K562 (cell line): ENCODE data around the gene PRSS23. TPM values are rescaled to one million over a fixed set of nuclear protein-coding genes. Genes with fewer than 3 reads are reported as not detected.

Source experiments
- ATAC-seq: fragments of 200-7000 bp; cut with Tn5 transposase; 3 replicates; pipeline ENCODE4 v1.9.1; 2020; ENCODE audit warnings: moderate library complexity
- BruUV-seq: library from RNA; stranded (reverse); fragments of 400-500 nt; replicated peaks from 2 replicates; lab custom pipeline; 2021; lab: Mats Ljungman, UMichigan
- CTCF ChIA-PET: fragments of 300-600 bp; formaldehyde crosslinking; extraction: SDS; loops from one replicate; lab custom pipeline; 2021; ENCODE audit warnings: low intra/inter-chr PET ratio; lab: Yijun Ruan, JAX
- POLR2A ChIA-PET: fragments of 300-600, 350-650 bp; sonication (Branson Sonifier 250); formaldehyde crosslinking; extraction: SDS; loops from one replicate; lab custom pipeline; 2021; ENCODE audit warnings: antibody characterized with exemption, inconsistent platforms; lab: Yijun Ruan, JAX
- DNase-seq, 4 experiments: peaks; one replicate each; pipeline versions ENCODE4 v3.0.0 to v3.0.0-alpha.2; 2011 to 2018; ENCODE audit warnings: low spot score in 3 of 4, mixed read lengths in 3 of 4; ENCODE audit errors: extremely low read depth in 1 of 4
- FAIRE-seq: peaks from 2 replicates; lab custom pipeline; 2011; peaks lifted over from hg19 to GRCh38; lab: Jason Lieb, UNC
- H2AFZ ChIP-seq: 2 replicates; pipeline ENCODE4 v1.6.0; 2011; ENCODE audit warnings: low read depth, low read length, control low read depth, inconsistent platforms
- H3K27ac ChIP-seq: fragments of 200-600 bp; 3 replicates; pipeline ENCODE4 v1.8.0; 2011; ENCODE audit warnings: low read depth, mild to moderate bottlenecking, control low read depth, inconsistent platforms, low read length, moderate library complexity, mixed read lengths; ENCODE audit errors: extremely low read depth
- H3K27me3 ChIP-seq, 2 experiments: fragments of 300-600 bp in 1 of 2; 2 replicates in 1 of 2; 3 replicates in 1 of 2; pipeline versions ENCODE4 v1.6.0 to v1.8.0; 2011; ENCODE audit warnings: inconsistent platforms in 2 of 2, low read length in 2 of 2, mild to moderate bottlenecking in 1 of 2, mixed read lengths in 1 of 2, moderate library complexity in 1 of 2; ENCODE audit not compliant: control insufficient read depth in 2 of 2, insufficient read depth in 2 of 2
- H3K36me3 ChIP-seq: fragments of 300-600 bp; 3 replicates; pipeline ENCODE4 v1.8.0; 2011; ENCODE audit warnings: mild to moderate bottlenecking, low read length, inconsistent platforms; ENCODE audit not compliant: control insufficient read depth, insufficient read depth
- H3K4me1 ChIP-seq, 2 experiments: fragments of 200-600 bp in 1 of 2; replicated peaks in 1 of 2; 2 replicates in 1 of 2; 3 replicates in 1 of 2; pipeline versions ENCODE4 v1.5.1 to v1.8.0; 2011; ENCODE audit warnings: inconsistent platforms in 2 of 2, low read length in 2 of 2, mild to moderate bottlenecking in 1 of 2, mixed read lengths in 1 of 2, moderate library complexity in 1 of 2; ENCODE audit not compliant: control insufficient read depth in 2 of 2, insufficient read depth in 2 of 2
- H3K4me2 ChIP-seq: 2 replicates; pipeline ENCODE4 v1.6.1; 2011; ENCODE audit warnings: low read length, control low read depth, inconsistent platforms, mixed read lengths; ENCODE audit not compliant: insufficient read depth
- H3K4me3 ChIP-seq: fragments of 200-600 bp; sonication (generic), shearing (Covaris generic); 2 replicates; pipeline ENCODE4 v1.5.1; 2016; ENCODE audit warnings: control low read depth, inconsistent platforms
- H3K79me2 ChIP-seq: fragments of 200-600 bp; 3 replicates; pipeline ENCODE4 v1.8.0; 2011; ENCODE audit warnings: low read length, inconsistent platforms; ENCODE audit not compliant: control insufficient read depth, insufficient read depth
- H3K9ac ChIP-seq, 2 experiments: 2 replicates each; pipeline versions ENCODE4 v1.6.0 to v1.6.1; 2011; ENCODE audit warnings: low read depth in 2 of 2, low read length in 2 of 2, control low read depth in 1 of 2, inconsistent platforms in 1 of 2, mild to moderate bottlenecking in 1 of 2, mixed read lengths in 1 of 2; ENCODE audit not compliant: insufficient read depth in 1 of 2
- H3K9me1 ChIP-seq: one replicate; pipeline ENCODE4 v1.6.0; 2011; ENCODE audit warnings: inconsistent platforms, mild to moderate bottlenecking, low read length, moderate library complexity; ENCODE audit not compliant: control insufficient read depth, insufficient read depth
- H3K9me3 ChIP-seq: replicated peaks from 2 replicates; pipeline ENCODE4 v1.5.1; 2011; ENCODE audit warnings: low read depth, low read length, inconsistent platforms; ENCODE audit not compliant: control insufficient read depth, insufficient read depth
- H4K20me1 ChIP-seq: replicated peaks from 2 replicates; pipeline ENCODE4 v1.6.1; 2011; ENCODE audit warnings: low read length, inconsistent platforms, mixed read lengths; ENCODE audit not compliant: control insufficient read depth, insufficient read depth
- BCOR ChIP-seq: fragments of 450-650 bp; IDR thresholded peaks from 2 replicates; pipeline ENCODE4 v1.6.1; 2016
- BMI1 ChIP-seq: fragments of 150-350 bp; IDR thresholded peaks from 2 replicates; pipeline ENCODE4 v1.6.1; 2014; ENCODE audit warnings: low read length
- CREBBP ChIP-seq: IDR thresholded peaks from one replicate; pipeline ENCODE4 v1.6.1; 2012; ENCODE audit warnings: low read depth, mild to moderate bottlenecking, control low read depth, inconsistent platforms, low read length
- CTCF ChIP-seq, 3 experiments: IDR thresholded peaks in 2 of 3; conservative IDR thresholded peaks in 1 of 3; 2 replicates each; pipeline ENCODE4 v1.5.1; 2011 to 2012; ENCODE audit warnings: low read length in 3 of 3, mild to moderate bottlenecking in 3 of 3, control low read depth in 2 of 3, improper control_type of control experiment in 1 of 3, inconsistent platforms in 1 of 3, low read depth in 1 of 3, mixed read lengths in 1 of 3, moderate library complexity in 1 of 3; ENCODE audit not compliant: insufficient read depth in 2 of 3
- ID3 ChIP-seq, 2 experiments: fragments of 250-450 bp in 1 of 2; fragments of 450-650 bp in 1 of 2; sonication (Bioruptor Pico) in 1 of 2; IDR thresholded peaks; 2 replicates each; pipeline versions ENCODE4 v1.6.1 to v1.8.0; 2016 to 2021; ENCODE audit warnings: mild to moderate bottlenecking in 2 of 2, moderate library complexity in 2 of 2, missing compliant biosample characterization in 1 of 2, missing genetic modification characterization in 1 of 2
- ILK ChIP-seq: fragments of 450-650 bp; IDR thresholded peaks from 2 replicates; pipeline ENCODE4 v1.6.1; 2016; ENCODE audit warnings: missing genetic modification characterization, low read depth, mild to moderate bottlenecking, missing compliant biosample characterization, moderate library complexity, borderline replicate concordance
- KDM5B ChIP-seq: fragments of 200-600 bp; sonication (generic); IDR thresholded peaks from 2 replicates; pipeline ENCODE4 v1.6.1; 2012; ENCODE audit warnings: low read depth, mild to moderate bottlenecking, moderate library complexity, low read length, control low read depth, inconsistent platforms; ENCODE audit not compliant: insufficient replicate concordance
- NEUROD1 ChIP-seq: fragments of 150-350 bp; IDR thresholded peaks from 2 replicates; pipeline ENCODE4 v1.6.1; 2014; ENCODE audit warnings: borderline replicate concordance, low read length, low read depth; ENCODE audit not compliant: partially characterized antibody
- NR4A1 ChIP-seq, 2 experiments: fragments of 250-450 bp in 1 of 2; fragments of 450-650 bp in 1 of 2; sonication (Bioruptor Pico) in 1 of 2; IDR thresholded peaks; 2 replicates each; pipeline versions ENCODE4 v1.4.0 to v1.6.1; 2016 to 2020; ENCODE audit warnings: mild to moderate bottlenecking in 2 of 2, missing compliant biosample characterization in 1 of 2, missing genetic modification characterization in 1 of 2, moderate library complexity in 1 of 2
- RAD21 ChIP-seq, 2 experiments: fragments of 250-450 bp in 1 of 2; fragments of 450-650 bp in 1 of 2; sonication (Bioruptor Pico) in 1 of 2; formaldehyde crosslinking in 1 of 2; IDR thresholded peaks in 1 of 2; conservative IDR thresholded peaks in 1 of 2; 2 replicates each; pipeline versions ENCODE4 v1.4.0 to v1.8.0; 2020 to 2022; ENCODE audit warnings: mild to moderate bottlenecking in 2 of 2, moderate library complexity in 1 of 2
- TFAP4 ChIP-seq: sonication (generic); formaldehyde crosslinking; IDR thresholded peaks from 2 replicates; pipeline ENCODE4 v1.8.0; 2022; ENCODE audit warnings: missing genetic modification reagents, mild to moderate bottlenecking, moderate library complexity, borderline replicate concordance
- WGBS: fragments of 100-300 bp; shearing (Covaris generic); methylation state at CpG from one replicate; pipeline ENCODE4 v1.1.6; 2016; ENCODE audit warnings: low coverage, mixed read lengths; ENCODE audit not compliant: insufficient coverage; ENCODE audit errors: missing lambda C conversion rate; 5-methylcytosine and 5-hydroxymethylcytosine counted together
- in situ Hi-C: fragments of 300-500 bp; cut with MboI; formaldehyde crosslinking; loops from 4 replicates; pipeline ENCODE4 v1.15.0; 2018; ENCODE audit warnings: inconsistent platforms, mixed read lengths
- intact Hi-C: fragments of 100-400 bp; cut with micrococcal nuclease; formaldehyde crosslinking; loops from 2 replicates; pipeline ENCODE4 v1.14.2; 2022
- polyA plus RNA-seq, 8 experiments: library from polyadenylated mRNA; depleted of rRNA in 4 of 8; stranded (reverse) in 5 of 8; unstranded in 3 of 8; fragments of >200 nt; fragmentation: Nextera tagmentation in 2 of 8; fragmentation: Illumina TruSeq in 1 of 8; extraction: Ambion mirVana in 2 of 8; extraction: Trizol in 1 of 8; gene quantifications; 2 replicates each; pipeline versions ENCODE4 v1.2.1 to v1.2.3, GENCODE V29; 2011 to 2014; ENCODE audit warnings: inconsistent platforms in 1 of 8, missing spikeins in 1 of 8
- total RNA-seq, 7 experiments: library from RNA; depleted of rRNA in 6 of 7; stranded (reverse); fragments of >200 nt in 6 of 7; fragmentation: Illumina TruSeq in 2 of 7; extraction: Trizol in 2 of 7; gene quantifications; 2 replicates each; pipeline versions ENCODE4 v1.2.1 to v1.2.3, GENCODE V29; 2011 to 2021; ENCODE audit warnings: low replicate concordance in 1 of 7
- TF ChIP-seq, protein P1 (sequence below): fragments of 450-650 bp; formaldehyde crosslinking; IDR thresholded peaks from 2 replicates; pipeline ENCODE4 v1.4.0; 2022; ENCODE audit warnings: missing genetic modification characterization

PRSS23 gene
- total and polyA plus RNA-seq, 9 of the 15 experiments (the other 6 are each of a cell fraction or from before 2014, with no cell fraction given) = 0.04 to 0.51 (median 0.11) TPM; not detected in 2

GRCh38 chr11:86802146-86802545, 1.8 kb downstream of the PRSS23 start (continued):
- TF ChIP-seq ID3 (CRISPR knock-in tag; IDR thresholded peaks at IDR 0.05) (no peak), ID3 (tag; IDR thresholded peaks at IDR 0.05) (no peak), ILK (tag) (no peak)
- TF ChIP-seq, protein P1, sequence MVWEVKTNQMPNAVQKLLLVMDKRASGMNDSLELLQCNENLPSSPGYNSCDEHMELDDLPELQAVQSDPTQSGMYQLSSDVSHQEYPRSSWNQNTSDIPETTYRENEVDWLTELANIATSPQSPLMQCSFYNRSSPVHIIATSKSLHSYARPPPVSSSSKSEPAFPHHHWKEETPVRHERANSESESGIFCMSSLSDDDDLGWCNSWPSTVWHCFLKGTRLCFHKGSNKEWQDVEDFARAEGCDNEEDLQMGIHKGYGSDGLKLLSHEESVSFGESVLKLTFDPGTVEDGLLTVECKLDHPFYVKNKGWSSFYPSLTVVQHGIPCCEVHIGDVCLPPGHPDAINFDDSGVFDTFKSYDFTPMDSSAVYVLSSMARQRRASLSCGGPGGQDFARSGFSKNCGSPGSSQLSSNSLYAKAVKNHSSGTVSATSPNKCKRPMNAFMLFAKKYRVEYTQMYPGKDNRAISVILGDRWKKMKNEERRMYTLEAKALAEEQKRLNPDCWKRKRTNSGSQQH (CRISPR knock-in tag) = no peak

GRCh38 chr11:86802601-86803051, 2.3 kb downstream of the PRSS23 start:
- peaks cover 14 to 26% of the 10 kb centered on the region in 2 experiments for H3K27me3 ChIP-seq
- POLR2A ChIA-PET = interaction anchor here (0.6 kb wide), 1 partner anchor 319 kb away, joined by 3 read pairs; no protein-coding TSS in a partner anchor
- no peaks in the 10 kb centered on the region for H3K79me2 ChIP-seq
- BruUV-seq = no TSS peak
- ATAC-seq = peak; percentile 87
- H3K4me3 ChIP-seq = no peak overlapping the region
- intact Hi-C loops (loop anchor here (2.0 kb wide), 1 partner anchor 126 kb away; no protein-coding TSS in a partner anchor), in situ Hi-C loops (no loop called here)
- CTCF ChIA-PET = interaction anchor here (0.6 kb wide), 1 partner anchor 477 kb away, joined by 3 read pairs; no protein-coding TSS in a partner anchor
- H3K9ac ChIP-seq = no peak overlapping the region
- 0% methylated on average over 3 of the region's 3 CpGs for WGBS
- no peak overlapping the region for H3K27ac ChIP-seq
- no peaks in the 10 kb centered on the region for H3K9me3 ChIP-seq
- no peaks in the 10 kb centered on the region for H3K36me3 ChIP-seq
- no peaks in the 10 kb centered on the region for H3K9me1 ChIP-seq
- no peaks in the 10 kb centered on the region for H4K20me1 ChIP-seq
- peak; percentile 91 for FAIRE-seq
- H3K4me1 ChIP-seq = peaks cover 0 to 13% of the 10 kb centered on the region in 2 experiments; a peak in 2 of 5 replicates
- H2AFZ ChIP-seq = no peak overlapping the region
- peak in 3 of 4 experiments; percentile 14 to 43 (median 25) for DNase-seq
- no peak overlapping the region for H3K4me2 ChIP-seq
- TF ChIP-seq TFAP4 (CRISPR knock-in tag) (no peak), KDM5B (no peak), CTCF (IDR thresholded peaks at IDR 0.05 in 2 of 3, conservative IDR thresholded peaks at IDR 0.05 in 1 of 3; ENCODE audit: insufficient read depth in 2 of 3, low read depth in 1 of 3, low read length in 3 of 3) (peak; percentile 36 to 45 (median 38); a peak in 3 of 6 replicates), NEUROD1 (no peak), RAD21 (CRISPR knock-in tag; conservative IDR thresholded peaks at IDR 0.05 in 1 of 2, IDR thresholded peaks at IDR 0.05 in 1 of 2) (peak; percentile 35 to 59; a peak in 3 of 4 replicates), CREBBP (no peak), BCOR (no peak), NR4A1 (CRISPR knock-in tag; IDR thresholded peaks at IDR 0.05) (no peak), NR4A1 (tag; IDR thresholded peaks at IDR 0.05) (no peak), BMI1 (no peak)
